Measurements from ENCODE around the gene PTPN7.

- TF ChIP-seq CTCF (IDR thresholded peaks at IDR 0.05) (peak; percentile 57 to 74 (median 65)), POLR2A (IDR thresholded peaks at IDR 0.05) (no peak)
Observed at GRCh38 chr1:202189001-202189790, 28.8 kb upstream of the PTPN7 start.

Data from uterus (tissue), 2 donors.